ENCODE results near the gene NKTR. TPM values are rescaled to one million over a fixed set of nuclear protein-coding genes. Genes with fewer than 3 reads are reported as not detected.
A peak's percentile ranks its signal among the peaks of the same experiment; 100 is the strongest.
"Not testable (repeated sequence)": the region's sequence is repeated elsewhere in the genome, so short reads cannot be mapped to it uniquely, and the experiment has no call there.

NKTR gene
- total RNA-seq, 1 donor, result 80.3 TPM

- Histone ChIP-seq H3K79me2 (ENCODE audit: insufficient read depth, low read length) (peaks cover 85% of the 10 kb centered on the region), H3K27ac (ENCODE audit: low read depth, low read length) (no peak overlapping the region), H4K20me1 (ENCODE audit: insufficient read depth, low read length) (peaks cover 11% of the 10 kb centered on the region), H2AFZ (ENCODE audit: low read length) (no peak overlapping the region), H3K9me3 (ENCODE audit: low read depth, low read length) (no peaks in the 10 kb centered on the region), H3K27me3 (ENCODE audit: insufficient read depth, low read length) (no peaks in the 10 kb centered on the region), H3K36me3 (ENCODE audit: insufficient read depth, low read length) (no peaks in the 10 kb centered on the region), H3K4me3 (ENCODE audit: insufficient read depth, low read length) (no peak overlapping the region), H3K4me2 (ENCODE audit: insufficient read depth, low read length) (no peak overlapping the region), H3K4me1 (ENCODE audit: insufficient read depth, low read length) (no peaks in the 10 kb centered on the region)
- TF ChIP-seq CTCF (IDR thresholded peaks at IDR 0.05; ENCODE audit: extremely low read depth, low read depth, low read length), result no peak
- DNase-seq (ENCODE audit: insufficient read length, low spot score, missing footprints), result no peak
These were observed 25.2 kb upstream of the NKTR start for GRCh38 chr3:42575137-42575741.

GRCh38 chr3:42578054-42578453, 22.4 kb upstream of the NKTR start:
- no peak overlapping the region for H2AFZ ChIP-seq (ENCODE audit: low read length)
- no peak overlapping the region for H3K4me2 ChIP-seq (ENCODE audit: insufficient read depth, low read length)
- peaks cover 12% of the 10 kb centered on the region for H3K4me1 ChIP-seq (ENCODE audit: insufficient read depth, low read length)
- no peaks in the 10 kb centered on the region for H4K20me1 ChIP-seq (ENCODE audit: insufficient read depth, low read length)
- H3K36me3 ChIP-seq (ENCODE audit: insufficient read depth, low read length), result no peaks in the 10 kb centered on the region
- TF ChIP-seq CTCF (IDR thresholded peaks at IDR 0.05; ENCODE audit: extremely low read depth, low read depth, low read length), result no peak
- H3K79me2 ChIP-seq (ENCODE audit: insufficient read depth, low read length), result peaks cover 80% of the 10 kb centered on the region
- no peak overlapping the region for H3K4me3 ChIP-seq (ENCODE audit: insufficient read depth, low read length)
- no peaks in the 10 kb centered on the region for H3K9me3 ChIP-seq (ENCODE audit: low read depth, low read length)
- no peaks in the 10 kb centered on the region for H3K27me3 ChIP-seq (ENCODE audit: insufficient read depth, low read length)
- DNase-seq (ENCODE audit: insufficient read length, low spot score, missing footprints), result no peak
- no peak overlapping the region for H3K27ac ChIP-seq (ENCODE audit: low read depth, low read length)

- Histone ChIP-seq H3K79me2 (ENCODE audit: insufficient read depth, low read length) (peaks cover 67% of the 10 kb centered on the region), H3K4me1 (ENCODE audit: insufficient read depth, low read length) (peaks cover 12% of the 10 kb centered on the region)
- H3K27me3 ChIP-seq (ENCODE audit: insufficient read depth, low read length); H3K27ac ChIP-seq (ENCODE audit: low read depth, low read length); H3K36me3 ChIP-seq (ENCODE audit: insufficient read depth, low read length); H3K4me2 ChIP-seq (ENCODE audit: insufficient read depth, low read length); DNase-seq (ENCODE audit: insufficient read length, low spot score, missing footprints); H4K20me1 ChIP-seq (ENCODE audit: insufficient read depth, low read length); H3K4me3 ChIP-seq (ENCODE audit: insufficient read depth, low read length); H3K9me3 ChIP-seq (ENCODE audit: low read depth, low read length); H2AFZ ChIP-seq (ENCODE audit: low read length): not testable (repeated sequence)
These were observed 21.1 kb upstream of the NKTR start for GRCh38 chr3:42579346-42579745.

- H4K20me1 ChIP-seq (ENCODE audit: insufficient read depth, low read length), result no peaks in the 10 kb centered on the region
- H3K27me3 ChIP-seq (ENCODE audit: insufficient read depth, low read length), result no peaks in the 10 kb centered on the region
- H3K4me1 ChIP-seq (ENCODE audit: insufficient read depth, low read length), result peaks cover 12% of the 10 kb centered on the region
- H3K4me3 ChIP-seq (ENCODE audit: insufficient read depth, low read length), result peak overlapping the region; percentile 97
- no peak for TF ChIP-seq CTCF (IDR thresholded peaks at IDR 0.05; ENCODE audit: extremely low read depth, low read depth, low read length)
- H3K79me2 ChIP-seq (ENCODE audit: insufficient read depth, low read length), result peaks cover 49% of the 10 kb centered on the region
- H3K4me2 ChIP-seq (ENCODE audit: insufficient read depth, low read length), result peak overlapping the region; percentile 96
- H3K27ac ChIP-seq (ENCODE audit: low read depth, low read length), result peak overlapping the region; percentile 77
- no peaks in the 10 kb centered on the region for H3K9me3 ChIP-seq (ENCODE audit: low read depth, low read length)
- H3K36me3 ChIP-seq (ENCODE audit: insufficient read depth, low read length), result no peaks in the 10 kb centered on the region
- no peak for DNase-seq (ENCODE audit: insufficient read length, low spot score, missing footprints)
- peak overlapping the region; percentile 92 for H2AFZ ChIP-seq (ENCODE audit: low read length)
These were observed 19.1 kb upstream of the NKTR start for GRCh38 chr3:42581400-42581708.
